ENCODE data around the gene P2RX6.

P2RX6 gene

GRCh38 chr22:20980938-20981722 lies 33.8 kb upstream of the P2RX6 start:
- peak overlapping the region; percentile 57 for H2AFZ ChIP-seq (ENCODE audit: low read length, unreplicated experiment)
- H3K36me3 ChIP-seq (ENCODE audit: insufficient read depth, low read length), result no peaks in the 10 kb centered on the region
- H3K27me3 ChIP-seq (ENCODE audit: insufficient read depth, low read length), result no peaks in the 10 kb centered on the region
- H3K4me1 ChIP-seq (ENCODE audit: control insufficient read depth, insufficient read depth, low read length, unreplicated experiment), result peaks cover 9% of the 10 kb centered on the region
- peak overlapping the region; percentile 98 for H3K4me3 ChIP-seq (ENCODE audit: low read depth, low read length)
- peaks cover 14% of the 10 kb centered on the region for H3K79me2 ChIP-seq (ENCODE audit: control insufficient read depth, insufficient read depth, low read length, unreplicated experiment)
- H3K27ac ChIP-seq (ENCODE audit: low read depth, low read length), result peak overlapping the region; percentile 50

- Histone ChIP-seq H3K36me3 (ENCODE audit: insufficient read depth, low read length) (no peaks in the 10 kb centered on the region), H3K79me2 (ENCODE audit: control insufficient read depth, insufficient read depth, low read length, unreplicated experiment) (peaks cover 14% of the 10 kb centered on the region), H3K4me3 (ENCODE audit: low read depth, low read length) (peak within 1 kb of the TSS; percentile 98), H2AFZ (ENCODE audit: low read length, unreplicated experiment) (peak within 1 kb of the TSS; percentile 68), H3K4me1 (ENCODE audit: control insufficient read depth, insufficient read depth, low read length, unreplicated experiment) (peaks cover 9% of the 10 kb centered on the region), H3K27ac (ENCODE audit: low read depth, low read length) (peak within 1 kb of the TSS; percentile 50), H3K27me3 (ENCODE audit: insufficient read depth, low read length) (no peaks in the 10 kb centered on the region)
Measured at GRCh38 chr22:20981787-20982562, 33.0 kb upstream of the P2RX6 start, which contains the start of gene LZTR1. Gene LZTR1 (plus strand): TSS chr22:20982297. CDS start chr22:20982372, 75 bp downstream.

- Histone ChIP-seq H3K27me3 (ENCODE audit: insufficient read depth, low read length) (no peaks in the 10 kb centered on the region), H3K36me3 (ENCODE audit: insufficient read depth, low read length) (no peaks in the 10 kb centered on the region), H3K4me1 (ENCODE audit: control insufficient read depth, insufficient read depth, low read length, unreplicated experiment) (peaks cover 9% of the 10 kb centered on the region), H3K27ac (ENCODE audit: low read depth, low read length) (no peak overlapping the region; the same call in 1 of the 2 replicates), H2AFZ (ENCODE audit: low read length, unreplicated experiment) (peak overlapping the region; percentile 68), H3K4me3 (ENCODE audit: low read depth, low read length) (peak overlapping the region; percentile 98), H3K79me2 (ENCODE audit: control insufficient read depth, insufficient read depth, low read length, unreplicated experiment) (peaks cover 14% of the 10 kb centered on the region)
Measured at GRCh38 chr22:20982563-20982882, 32.4 kb upstream of the P2RX6 start.

- Histone ChIP-seq H2AFZ (ENCODE audit: low read length, unreplicated experiment) (no peak overlapping the region), H3K4me3 (ENCODE audit: low read depth, low read length) (peak overlapping the region; percentile 98), H3K4me1 (ENCODE audit: control insufficient read depth, insufficient read depth, low read length, unreplicated experiment) (peaks cover 9% of the 10 kb centered on the region), H3K27ac (ENCODE audit: low read depth, low read length) (no peak overlapping the region), H3K36me3 (ENCODE audit: insufficient read depth, low read length) (no peaks in the 10 kb centered on the region), H3K27me3 (ENCODE audit: insufficient read depth, low read length) (no peaks in the 10 kb centered on the region), H3K79me2 (ENCODE audit: control insufficient read depth, insufficient read depth, low read length, unreplicated experiment) (peaks cover 14% of the 10 kb centered on the region)
Measured at GRCh38 chr22:20983081-20983771, 31.7 kb upstream of the P2RX6 start.

GRCh38 chr22:20985720-20986119 lies 29.2 kb upstream of the P2RX6 start:
- no peaks in the 10 kb centered on the region for H3K27me3 ChIP-seq (ENCODE audit: insufficient read depth, low read length)
- no peak overlapping the region for H2AFZ ChIP-seq (ENCODE audit: low read length, unreplicated experiment)
- H3K79me2 ChIP-seq (ENCODE audit: control insufficient read depth, insufficient read depth, low read length, unreplicated experiment), result peaks cover 14% of the 10 kb centered on the region
- no peak overlapping the region for H3K4me3 ChIP-seq (ENCODE audit: low read depth, low read length)
- no peaks in the 10 kb centered on the region for H3K36me3 ChIP-seq (ENCODE audit: insufficient read depth, low read length)
- H3K27ac ChIP-seq (ENCODE audit: low read depth, low read length), result no peak overlapping the region
- peaks cover 9% of the 10 kb centered on the region for H3K4me1 ChIP-seq (ENCODE audit: control insufficient read depth, insufficient read depth, low read length, unreplicated experiment)

- Histone ChIP-seq H2AFZ (ENCODE audit: low read length, unreplicated experiment) (no peak overlapping the region), H3K4me3 (ENCODE audit: low read depth, low read length) (no peak overlapping the region), H3K36me3 (ENCODE audit: insufficient read depth, low read length) (no peaks in the 10 kb centered on the region), H3K4me1 (ENCODE audit: control insufficient read depth, insufficient read depth, low read length, unreplicated experiment) (peaks cover 9% of the 10 kb centered on the region), H3K79me2 (ENCODE audit: control insufficient read depth, insufficient read depth, low read length, unreplicated experiment) (peaks cover 14% of the 10 kb centered on the region), H3K27me3 (ENCODE audit: insufficient read depth, low read length) (no peaks in the 10 kb centered on the region), H3K27ac (ENCODE audit: low read depth, low read length) (no peak overlapping the region)
Measured at GRCh38 chr22:20986365-20986764, 28.6 kb upstream of the P2RX6 start.

GRCh38 chr22:20987375-20987774 lies 27.6 kb upstream of the P2RX6 start:
- H3K4me3 ChIP-seq (ENCODE audit: low read depth, low read length), result no peak overlapping the region
- peaks cover 12% of the 10 kb centered on the region for H3K79me2 ChIP-seq (ENCODE audit: control insufficient read depth, insufficient read depth, low read length, unreplicated experiment)
- H3K36me3 ChIP-seq (ENCODE audit: insufficient read depth, low read length), result no peaks in the 10 kb centered on the region
- H3K27me3 ChIP-seq (ENCODE audit: insufficient read depth, low read length), result no peaks in the 10 kb centered on the region
- H3K4me1 ChIP-seq (ENCODE audit: control insufficient read depth, insufficient read depth, low read length, unreplicated experiment), result peaks cover 9% of the 10 kb centered on the region
- H2AFZ ChIP-seq (ENCODE audit: low read length, unreplicated experiment), result no peak overlapping the region
- no peak overlapping the region for H3K27ac ChIP-seq (ENCODE audit: low read depth, low read length)

GRCh38 chr22:20988573-20989322 lies 26.2 kb upstream of the P2RX6 start:
- Histone ChIP-seq H3K79me2 (ENCODE audit: control insufficient read depth, insufficient read depth, low read length, unreplicated experiment) (no peaks in the 10 kb centered on the region), H3K36me3 (ENCODE audit: insufficient read depth, low read length) (no peaks in the 10 kb centered on the region)

GRCh38 chr22:20989323-20990138 lies 25.4 kb upstream of the P2RX6 start:
- no peak overlapping the region for H3K4me3 ChIP-seq (ENCODE audit: low read depth, low read length)
- no peaks in the 10 kb centered on the region for H3K79me2 ChIP-seq (ENCODE audit: control insufficient read depth, insufficient read depth, low read length, unreplicated experiment)
- H2AFZ ChIP-seq (ENCODE audit: low read length, unreplicated experiment), result no peak overlapping the region
- H3K36me3 ChIP-seq (ENCODE audit: insufficient read depth, low read length), result no peaks in the 10 kb centered on the region
- no peaks in the 10 kb centered on the region for H3K27me3 ChIP-seq (ENCODE audit: insufficient read depth, low read length)
- no peaks in the 10 kb centered on the region for H3K4me1 ChIP-seq (ENCODE audit: control insufficient read depth, insufficient read depth, low read length, unreplicated experiment)
- no peak overlapping the region for H3K27ac ChIP-seq (ENCODE audit: low read depth, low read length)

More at GRCh38 chr22:20988573-20989322, 26.2 kb upstream of the P2RX6 start:
- H3K4me3 ChIP-seq (ENCODE audit: low read depth, low read length), result no peak overlapping the region
- H3K27me3 ChIP-seq (ENCODE audit: insufficient read depth, low read length), result no peaks in the 10 kb centered on the region
- no peak overlapping the region for H2AFZ ChIP-seq (ENCODE audit: low read length, unreplicated experiment)
- no peaks in the 10 kb centered on the region for H3K4me1 ChIP-seq (ENCODE audit: control insufficient read depth, insufficient read depth, low read length, unreplicated experiment)
- H3K27ac ChIP-seq (ENCODE audit: low read depth, low read length), result no peak overlapping the region
